HG02884 (cell line): ENCODE data around the gene SEMA6A.
A peak's percentile ranks its signal among the peaks of the same experiment; 100 is the strongest.

Source experiments
- ATAC-seq: cut with Tn5 transposase; IDR thresholded peaks from one replicate; pipeline ENCODE4 v1.9.1; 2021; ENCODE audit warnings: mild to moderate bottlenecking, moderate library complexity; ENCODE audit not compliant: unreplicated experiment

SEMA6A gene

GRCh38 chr5:116498503-116499048, 76.0 kb downstream of the SEMA6A start:
- ATAC-seq = no peak

GRCh38 chr5:116497631-116498030, 77.0 kb downstream of the SEMA6A start:
- ATAC-seq = no peak

- ATAC-seq = no peak
Observed at GRCh38 chr5:116495786-116496357, 78.8 kb downstream of the SEMA6A start.

- no peak for ATAC-seq
Observed at GRCh38 chr5:116494784-116495450, 79.7 kb downstream of the SEMA6A start.

GRCh38 chr5:116492776-116493175, 81.8 kb downstream of the SEMA6A start:
- no peak for ATAC-seq

- ATAC-seq = peak; percentile 83
Observed at GRCh38 chr5:116492016-116492623, 82.5 kb downstream of the SEMA6A start.

- ATAC-seq = no peak
Observed at GRCh38 chr5:116488356-116489041, 86.1 kb downstream of the SEMA6A start.

GRCh38 chr5:116487045-116487444, 87.6 kb downstream of the SEMA6A start:
- ATAC-seq = no peak

GRCh38 chr5:116486588-116486987, 88.0 kb downstream of the SEMA6A start:
- ATAC-seq = no peak

- no peak for ATAC-seq
Observed at GRCh38 chr5:116484645-116485044, 90.0 kb downstream of the SEMA6A start.

GRCh38 chr5:116482394-116482793, 92.2 kb downstream of the SEMA6A start:
- ATAC-seq = no peak

GRCh38 chr5:116480894-116481510, 93.6 kb downstream of the SEMA6A start:
- ATAC-seq = no peak

- no peak for ATAC-seq
Observed at GRCh38 chr5:116479776-116480675, 94.6 kb downstream of the SEMA6A start.

GRCh38 chr5:116478491-116478890, 96.1 kb downstream of the SEMA6A start:
- ATAC-seq = no peak

GRCh38 chr5:116476897-116477537, 97.6 kb downstream of the SEMA6A start:
- ATAC-seq = no peak

- ATAC-seq = peak; percentile 95
Observed at GRCh38 chr5:116475338-116475737, 99.3 kb downstream of the SEMA6A start.

- ATAC-seq = no peak
Observed at GRCh38 chr5:116473706-116474105, 100.9 kb downstream of the SEMA6A start.

GRCh38 chr5:116472274-116472673, 102.3 kb downstream of the SEMA6A start:
- no peak for ATAC-seq

GRCh38 chr5:116469631-116470030, 105.0 kb downstream of the SEMA6A start:
- ATAC-seq = no peak

GRCh38 chr5:116468583-116468982, 106.0 kb downstream of the SEMA6A start:
- ATAC-seq = no peak
